Stimulated activated CD8-positive, alpha-beta memory T cell treated with anti-CD3 and anti-CD28 coated beads, Interleukin-2, amount 100 ng/mL, for 48 hours (primary cell): Measurements from ENCODE around the gene RTN4R.
"Not testable (repeated sequence)": the region's sequence is repeated elsewhere in the genome, so short reads cannot be mapped to it uniquely, and the experiment has no call there.

Source experiments
- DNase-seq, 2 donors: peaks; one replicate each; pipeline ENCODE4 v3.0.0-alpha.2; 2020; ENCODE audit warnings: low read depth in 2 of 2

Gene RTN4R

DNA sequence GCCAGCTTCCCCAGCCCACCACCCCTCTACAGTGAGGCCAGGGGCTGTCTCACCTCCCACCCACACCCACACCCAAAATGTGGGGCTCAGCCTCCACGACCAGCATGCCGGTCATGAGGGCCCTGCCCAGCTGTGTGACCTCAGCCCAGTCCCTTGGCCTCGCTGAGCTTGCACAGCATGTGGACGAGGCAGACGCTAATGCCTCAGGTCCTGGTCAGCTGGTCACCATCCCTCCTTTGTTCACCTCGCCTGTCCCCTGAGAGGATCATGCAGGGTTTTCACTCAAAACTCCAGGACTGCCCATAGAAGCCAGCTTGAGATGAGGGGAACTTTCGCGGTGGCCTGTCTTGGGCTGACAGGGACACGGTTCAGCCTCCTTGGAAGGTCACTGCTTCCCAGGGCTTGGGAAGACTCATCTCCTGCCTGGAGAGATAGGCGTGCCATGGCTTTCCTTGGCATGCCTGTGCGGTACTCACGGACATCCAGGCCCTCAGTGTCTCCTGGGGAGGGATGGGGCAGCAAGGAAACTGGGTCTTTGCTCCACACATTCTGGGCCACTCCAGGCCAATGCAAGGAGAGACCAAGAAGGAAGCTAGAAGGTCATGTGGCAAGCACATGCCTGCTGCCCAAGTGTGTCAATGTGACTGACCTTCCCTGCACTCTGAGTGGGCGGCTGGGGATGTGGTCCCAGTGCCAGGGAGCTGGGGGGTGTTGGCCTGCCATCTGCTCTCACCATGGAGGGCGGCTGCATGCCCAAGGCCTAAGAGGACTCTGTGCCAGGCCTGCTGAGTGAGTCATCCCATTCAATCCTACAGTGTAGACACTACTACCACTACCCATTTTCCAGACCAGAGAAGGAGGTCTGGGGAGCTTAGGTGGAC is 3.2 kb upstream of the RTN4R start:
- no peak for DNase-seq

GRCh38 chr22:20270190-20271113 is 2.3 kb upstream of the RTN4R start:
- not testable (repeated sequence) for DNase-seq

GRCh38 chr22:20269673-20270072 is 1.6 kb upstream of the RTN4R start:
- not testable (repeated sequence) for DNase-seq

- not testable (repeated sequence) for DNase-seq
These were observed 1.1 kb upstream of the RTN4R start for GRCh38 chr22:20269201-20269600.

DNA sequence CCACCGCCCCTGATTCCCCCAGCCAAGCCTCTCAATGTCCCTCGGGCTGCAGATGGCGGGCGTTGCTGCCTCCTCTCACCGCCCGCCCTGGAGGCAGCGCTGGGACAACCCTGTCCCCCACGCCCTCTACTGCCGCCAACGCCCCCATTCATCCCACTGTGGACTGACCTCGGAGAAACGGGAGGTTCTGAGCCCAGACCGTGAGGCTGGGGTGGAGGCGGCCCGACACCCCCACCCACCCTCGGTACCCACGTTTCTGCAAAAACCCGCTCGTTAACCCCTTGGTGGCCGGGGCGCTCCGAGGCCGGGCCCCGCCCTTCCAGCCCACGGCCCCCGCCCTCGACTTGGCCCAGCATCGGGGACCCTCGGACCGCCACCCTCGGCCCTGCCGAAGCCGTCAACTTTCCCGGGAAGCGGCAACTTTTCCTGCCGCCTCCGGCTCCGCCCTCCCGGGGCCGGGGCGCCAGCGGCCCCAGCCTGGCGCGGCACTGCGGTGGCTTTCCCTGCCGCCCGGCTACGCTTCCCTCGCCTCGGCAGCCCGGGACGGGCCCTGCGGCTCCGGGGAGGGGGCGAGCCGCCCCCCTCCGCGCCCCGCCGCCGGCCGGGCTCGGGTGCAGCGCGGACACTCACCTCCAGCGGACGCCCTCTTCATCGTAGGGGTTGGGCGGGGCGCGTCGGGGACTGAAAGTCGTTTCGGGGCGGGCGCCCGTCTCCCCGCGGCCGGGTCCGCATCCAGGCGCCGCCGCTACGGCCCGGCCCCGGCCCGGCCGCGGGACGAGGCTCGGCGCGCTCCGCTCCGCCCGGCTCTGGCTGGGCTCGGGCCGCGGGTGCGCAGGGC is 458 bp downstream of the RTN4R start:
- DNase-seq, result no peak

- DNase-seq, result not testable (repeated sequence)
These were observed 1.3 kb downstream of the RTN4R start for GRCh38 chr22:20266667-20267440.

DNA sequence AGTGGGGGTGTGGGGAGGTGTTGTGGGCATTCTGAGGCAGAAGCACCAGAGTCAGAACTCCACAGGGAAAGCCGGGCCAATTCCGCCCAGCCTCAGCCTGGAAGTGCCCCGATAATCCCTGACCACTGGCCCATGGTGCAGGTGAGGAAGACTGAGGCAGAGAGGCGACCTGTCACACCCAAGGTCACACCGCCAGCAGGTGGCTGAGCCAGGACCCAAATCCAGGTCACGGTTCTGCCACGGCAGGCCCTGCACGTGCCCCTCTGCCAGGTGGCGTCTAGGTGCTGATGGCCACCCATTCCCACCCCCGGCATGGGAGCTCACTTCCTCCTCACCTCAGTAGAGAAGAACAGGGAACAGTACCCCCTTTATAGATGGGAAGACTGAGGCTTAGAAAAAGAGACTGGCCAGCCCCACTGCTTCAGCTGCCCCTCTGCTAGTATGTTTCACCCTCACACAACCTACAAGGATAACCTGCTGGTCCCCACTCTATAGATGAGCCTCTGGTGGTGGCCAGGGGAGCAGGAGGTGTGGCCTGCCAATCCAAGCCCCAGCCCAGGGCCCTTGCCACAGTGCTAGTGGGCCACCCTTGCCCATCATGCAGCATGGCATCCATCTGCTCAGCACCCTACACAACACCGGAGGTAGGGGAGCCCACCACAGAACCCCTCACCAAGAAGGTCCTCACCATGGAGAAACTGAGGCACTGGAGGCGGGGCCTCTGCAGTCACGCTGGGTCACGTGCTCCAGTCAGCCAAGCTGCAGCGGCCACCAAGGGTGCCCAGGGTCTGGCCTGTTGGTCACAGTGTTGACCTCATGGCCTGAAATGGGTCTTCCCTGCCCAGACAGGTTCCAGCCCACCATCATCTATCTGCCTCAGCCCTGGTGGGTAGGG is 2.1 kb downstream of the RTN4R start:
- DNase-seq, result not testable (repeated sequence)

- no peak for DNase-seq
These were observed 3.3 kb downstream of the RTN4R start for GRCh38 chr22:20264614-20265452.

DNA sequence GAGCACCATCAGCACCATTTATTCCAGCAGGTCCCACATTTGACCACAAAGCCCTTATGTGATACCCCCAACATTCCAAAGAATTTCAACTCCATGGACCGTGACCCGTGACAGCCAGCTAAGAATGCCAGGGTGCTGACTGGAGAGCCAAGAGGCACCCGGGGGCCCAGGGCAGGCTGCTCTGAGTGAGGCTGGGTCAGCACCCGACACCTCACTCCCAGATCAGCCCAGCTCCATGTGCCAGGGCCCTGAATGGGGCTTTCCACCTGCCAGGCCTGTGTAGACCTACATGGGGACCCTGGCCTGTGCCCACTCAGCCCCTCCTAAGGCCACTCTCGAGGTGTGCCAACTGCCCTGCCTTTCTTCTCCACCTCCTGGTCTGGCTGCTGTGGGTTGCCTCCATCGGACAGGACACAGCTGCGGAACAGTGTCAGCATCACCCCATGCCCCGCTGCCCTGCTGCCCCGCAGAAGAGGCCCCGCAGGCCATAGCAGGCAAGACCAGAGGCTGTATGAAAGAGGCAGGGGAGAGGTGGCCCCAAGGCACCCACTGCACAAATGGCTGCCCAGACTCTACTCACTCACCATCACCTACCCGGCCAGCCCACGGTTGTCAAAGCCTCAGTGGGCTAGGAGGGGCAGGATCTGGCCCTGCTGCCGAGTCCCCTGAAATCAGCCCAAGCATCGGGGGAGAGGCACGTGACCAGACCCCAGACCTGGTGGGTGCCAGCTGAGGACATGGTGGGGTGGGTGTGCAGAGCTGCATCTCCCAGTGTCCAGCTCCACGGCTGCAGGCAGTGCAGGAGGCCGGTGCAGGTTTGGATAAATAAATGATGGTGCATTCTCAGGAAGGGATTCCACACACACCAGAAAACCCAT is 4.5 kb downstream of the RTN4R start:
- not testable (repeated sequence) for DNase-seq

DNA sequence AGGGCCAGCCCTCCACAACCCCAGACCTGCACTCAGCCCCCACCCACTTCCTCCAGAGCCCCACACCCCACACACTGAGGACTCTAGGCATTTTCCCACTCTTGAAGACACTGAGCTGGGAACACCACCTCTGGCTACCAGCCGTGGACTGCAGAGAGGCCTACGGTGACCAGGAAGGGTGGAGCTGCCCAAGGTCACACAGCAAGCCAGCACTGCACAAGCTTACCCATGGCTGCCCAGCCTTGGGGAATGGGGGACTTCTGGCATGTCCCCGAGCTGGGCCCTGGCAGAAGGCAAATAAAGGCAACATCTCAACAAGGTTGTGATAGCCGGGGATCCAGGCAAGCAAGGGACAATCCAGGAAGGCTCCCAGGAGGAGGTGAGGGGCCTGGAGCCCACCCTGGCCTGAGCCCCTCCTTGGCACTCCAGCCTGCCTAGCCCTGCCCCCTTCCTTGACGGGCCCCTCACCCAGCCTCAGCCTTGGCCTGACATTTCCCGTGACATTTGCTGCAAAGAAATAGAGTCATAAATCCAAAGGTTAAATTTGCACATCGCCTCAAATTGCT is 5.5 kb downstream of the RTN4R start:
- no peak for DNase-seq

- no peak for DNase-seq
These were observed 6.1 kb downstream of the RTN4R start for GRCh38 chr22:20261848-20262581.

DNA sequence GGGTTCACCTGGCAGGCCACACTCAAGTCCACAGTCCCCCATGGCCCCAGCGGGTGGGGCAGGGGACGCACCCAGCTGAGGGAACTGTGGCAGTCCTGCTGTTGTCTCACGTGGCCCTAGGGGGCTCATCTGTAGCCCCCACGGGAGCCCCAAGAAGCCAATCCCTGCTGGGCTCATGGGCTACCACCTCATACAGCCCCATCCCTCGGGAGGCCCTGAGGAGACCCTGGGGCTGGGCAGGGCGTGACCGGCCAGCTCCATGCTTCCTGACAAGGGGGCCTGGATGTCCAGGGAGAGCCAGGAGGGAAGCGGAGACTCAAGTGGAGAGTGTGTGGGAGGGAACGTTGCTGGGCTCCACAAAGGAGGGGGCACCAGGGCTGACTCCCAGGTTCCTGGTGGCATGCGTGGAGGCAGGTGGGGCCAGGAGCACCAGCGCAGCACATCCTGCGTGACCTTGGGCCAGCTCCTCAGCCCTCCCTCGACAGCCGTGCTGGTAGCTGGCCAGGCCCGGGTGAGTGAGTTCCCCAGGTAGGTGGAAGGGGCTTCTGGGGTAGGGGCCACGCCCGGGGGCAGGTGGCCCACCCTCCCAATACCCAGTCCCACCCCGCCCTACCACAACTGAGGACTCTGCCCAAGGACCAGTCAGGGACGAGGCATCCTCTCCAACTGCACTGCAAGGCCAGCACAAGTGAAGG is 7.9 kb downstream of the RTN4R start:
- DNase-seq, result no peak

GRCh38 chr22:20259327-20259688 is 8.8 kb downstream of the RTN4R start:
- no peak for DNase-seq

DNA sequence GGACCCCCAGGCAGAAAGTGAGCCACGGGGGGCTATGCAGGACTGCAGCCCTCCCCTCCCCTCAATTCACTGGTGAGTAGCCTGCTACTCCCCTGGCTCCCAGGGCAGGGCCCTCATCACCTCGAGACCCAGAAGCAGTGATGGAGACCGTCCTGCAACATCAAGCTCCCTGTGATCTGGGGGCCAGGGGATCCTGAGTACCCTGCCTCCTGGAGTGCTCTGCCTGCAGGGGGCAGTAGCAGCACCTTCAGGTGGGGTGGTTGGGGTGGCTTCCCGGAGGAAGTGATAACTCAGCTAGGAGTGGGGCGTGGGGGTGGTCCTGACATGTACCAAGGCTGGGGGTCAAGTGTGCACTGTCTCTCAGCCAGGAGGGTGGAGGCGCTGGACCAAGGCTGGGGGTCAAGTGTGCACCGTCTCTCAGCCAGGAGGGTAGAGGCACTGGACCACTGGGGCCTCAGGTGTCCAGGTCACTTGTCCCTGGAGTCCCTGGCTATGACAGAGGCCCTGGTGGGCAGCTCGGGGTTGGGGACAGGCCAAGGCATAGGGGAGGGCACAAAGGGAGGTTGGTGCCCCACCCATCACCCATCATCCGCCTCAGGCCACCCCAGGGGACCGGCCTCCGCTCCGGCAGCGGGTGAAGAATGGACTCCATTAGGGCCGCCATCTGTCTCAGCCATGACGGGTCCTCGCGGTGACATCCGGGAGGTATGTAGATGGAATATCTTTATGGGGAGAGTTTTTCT is 9.4 kb downstream of the RTN4R start:
- DNase-seq, result no peak

DNA sequence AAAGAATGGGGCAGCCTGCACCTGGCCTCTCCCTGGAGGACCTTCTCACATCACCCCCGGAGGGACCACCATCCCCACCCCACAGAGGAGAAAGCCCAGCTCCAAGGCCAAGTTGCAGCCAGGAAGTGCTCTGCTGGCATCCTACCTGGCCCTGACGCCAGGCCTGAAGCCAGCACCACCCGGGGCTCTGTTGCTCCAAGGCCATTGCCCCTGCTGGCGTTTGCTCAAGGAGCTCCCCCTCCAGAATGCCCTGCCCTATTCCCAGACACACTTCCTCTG is 10.2 kb downstream of the RTN4R start:
- DNase-seq, result no peak
